Ishikawa (cell line): ENCODE measurements around the gene NRXN3.

Source experiments
- CREB1 ChIP-seq: IDR thresholded peaks from 2 replicates; pipeline ENCODE4 v1.6.1; 2012; ENCODE audit warnings: low read depth
- EGR1 ChIP-seq: IDR thresholded peaks from 2 replicates; pipeline ENCODE4 v1.6.1; 2012
- EP300 ChIP-seq: IDR thresholded peaks from 2 replicates; pipeline ENCODE4 v1.6.1; 2012; ENCODE audit warnings: borderline replicate concordance
- FOXM1 ChIP-seq: IDR thresholded peaks from 2 replicates; pipeline ENCODE4 v1.6.1; 2012; ENCODE audit warnings: low read depth, borderline replicate concordance
- MAX ChIP-seq: IDR thresholded peaks from 2 replicates; pipeline ENCODE4 v1.6.1; 2012
- RAD21 ChIP-seq: IDR thresholded peaks from 2 replicates; pipeline ENCODE4 v1.6.1; 2012; ENCODE audit warnings: low read depth
- TAF1 ChIP-seq: IDR thresholded peaks from 2 replicates; pipeline ENCODE4 v1.6.1; 2012; ENCODE audit warnings: low read depth, mild to moderate bottlenecking
- YY1 ChIP-seq: IDR thresholded peaks from 2 replicates; pipeline ENCODE4 v1.6.1; 2012; ENCODE audit warnings: low read depth
- ZBTB7A ChIP-seq: IDR thresholded peaks from 2 replicates; pipeline ENCODE4 v1.6.1; 2012; ENCODE audit warnings: low read depth
- TF ChIP-seq, protein P1 (sequence below): IDR thresholded peaks from 2 replicates; pipeline ENCODE4 v1.6.1; 2012; ENCODE audit warnings: low read depth, mild to moderate bottlenecking

- no peak for TF ChIP-seq RAD21
- TF ChIP-seq ZBTB7A, result no peak
- no peak for TF ChIP-seq EGR1
- TF ChIP-seq, protein P1, sequence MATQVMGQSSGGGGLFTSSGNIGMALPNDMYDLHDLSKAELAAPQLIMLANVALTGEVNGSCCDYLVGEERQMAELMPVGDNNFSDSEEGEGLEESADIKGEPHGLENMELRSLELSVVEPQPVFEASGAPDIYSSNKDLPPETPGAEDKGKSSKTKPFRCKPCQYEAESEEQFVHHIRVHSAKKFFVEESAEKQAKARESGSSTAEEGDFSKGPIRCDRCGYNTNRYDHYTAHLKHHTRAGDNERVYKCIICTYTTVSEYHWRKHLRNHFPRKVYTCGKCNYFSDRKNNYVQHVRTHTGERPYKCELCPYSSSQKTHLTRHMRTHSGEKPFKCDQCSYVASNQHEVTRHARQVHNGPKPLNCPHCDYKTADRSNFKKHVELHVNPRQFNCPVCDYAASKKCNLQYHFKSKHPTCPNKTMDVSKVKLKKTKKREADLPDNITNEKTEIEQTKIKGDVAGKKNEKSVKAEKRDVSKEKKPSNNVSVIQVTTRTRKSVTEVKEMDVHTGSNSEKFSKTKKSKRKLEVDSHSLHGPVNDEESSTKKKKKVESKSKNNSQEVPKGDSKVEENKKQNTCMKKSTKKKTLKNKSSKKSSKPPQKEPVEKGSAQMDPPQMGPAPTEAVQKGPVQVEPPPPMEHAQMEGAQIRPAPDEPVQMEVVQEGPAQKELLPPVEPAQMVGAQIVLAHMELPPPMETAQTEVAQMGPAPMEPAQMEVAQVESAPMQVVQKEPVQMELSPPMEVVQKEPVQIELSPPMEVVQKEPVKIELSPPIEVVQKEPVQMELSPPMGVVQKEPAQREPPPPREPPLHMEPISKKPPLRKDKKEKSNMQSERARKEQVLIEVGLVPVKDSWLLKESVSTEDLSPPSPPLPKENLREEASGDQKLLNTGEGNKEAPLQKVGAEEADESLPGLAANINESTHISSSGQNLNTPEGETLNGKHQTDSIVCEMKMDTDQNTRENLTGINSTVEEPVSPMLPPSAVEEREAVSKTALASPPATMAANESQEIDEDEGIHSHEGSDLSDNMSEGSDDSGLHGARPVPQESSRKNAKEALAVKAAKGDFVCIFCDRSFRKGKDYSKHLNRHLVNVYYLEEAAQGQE, result no peak
- no peak for TF ChIP-seq MAX
- no peak for TF ChIP-seq CREB1
- no peak for TF ChIP-seq TAF1
- no peak for TF ChIP-seq EP300
- TF ChIP-seq FOXM1, result no peak
- no peak for TF ChIP-seq YY1
Observed at GRCh38 chr14:79614448-79614847, 1444.3 kb downstream of the NRXN3 start.
